Mesenteric fat pad (tissue), 1 donor: Measurements from ENCODE around the gene TBCK. TPM values are rescaled to one million over a fixed set of nuclear protein-coding genes. Genes with fewer than 3 reads are reported as not detected.

ENCODE experiments used
- DNase-seq: peaks from one replicate; pipeline ENCODE4 v3.0.0-alpha.2; 2020; ENCODE audit warnings: low spot score
- total RNA-seq: library from RNA; stranded (reverse); fragmentation: NEBNext Ultra II Directional; extraction: Animal tissue kit (Norgen Biotek cat#: 25700); gene quantifications from one replicate; pipeline ENCODE4 v1.2.1, GENCODE V29; 2021
- donor health status: DM: yes; HTN: yes; CAD: no.

Gene TBCK
- total RNA-seq, 1 donor from 2014 or later = 34.9 TPM

GRCh38 chr4:106287353-106287969 lies 28.5 kb downstream of the TBCK start:
- DNase-seq = no peak

GRCh38 chr4:106286611-106287010 lies 29.4 kb downstream of the TBCK start:
- no peak for DNase-seq

GRCh38 chr4:106284227-106284626 lies 31.8 kb downstream of the TBCK start:
- no peak for DNase-seq

- DNase-seq = no peak
These were observed 38.8 kb downstream of the TBCK start for GRCh38 chr4:106277140-106277675.

- no peak for DNase-seq
These were observed 42.2 kb downstream of the TBCK start for GRCh38 chr4:106273831-106274230.

- DNase-seq = no peak
These were observed 45.3 kb downstream of the TBCK start for GRCh38 chr4:106270736-106271135.

GRCh38 chr4:106269711-106270110 lies 46.3 kb downstream of the TBCK start:
- DNase-seq = no peak

- no peak for DNase-seq
These were observed 47.2 kb downstream of the TBCK start for GRCh38 chr4:106268786-106269185.

GRCh38 chr4:106266201-106266600 lies 49.8 kb downstream of the TBCK start:
- no peak for DNase-seq

- DNase-seq = no peak
These were observed 51.7 kb downstream of the TBCK start for GRCh38 chr4:106264331-106264728.

GRCh38 chr4:106263594-106264330 lies 52.2 kb downstream of the TBCK start:
- no peak for DNase-seq

- no peak for DNase-seq
These were observed 54.0 kb downstream of the TBCK start for GRCh38 chr4:106261980-106262379.

- DNase-seq = no peak
These were observed 57.6 kb downstream of the TBCK start for GRCh38 chr4:106258145-106259045.

GRCh38 chr4:106256190-106256589 lies 59.8 kb downstream of the TBCK start:
- DNase-seq = no peak

- no peak for DNase-seq
These were observed 60.8 kb downstream of the TBCK start for GRCh38 chr4:106255195-106255594.

- no peak for DNase-seq
These were observed 62.5 kb downstream of the TBCK start for GRCh38 chr4:106253364-106254129.

- no peak for DNase-seq
These were observed 68.4 kb downstream of the TBCK start for GRCh38 chr4:106247600-106247999.

- no peak for DNase-seq
These were observed 69.6 kb downstream of the TBCK start for GRCh38 chr4:106246441-106246840.

GRCh38 chr4:106245176-106245575 lies 70.8 kb downstream of the TBCK start:
- no peak for DNase-seq

GRCh38 chr4:106240699-106241098 lies 75.3 kb downstream of the TBCK start:
- no peak for DNase-seq
